ENCODE results near the gene STMP1.

Gene STMP1

GRCh38 chr7:135645296-135645904, 16.9 kb upstream of the STMP1 start:
- H3K27me3 ChIP-seq (ENCODE audit: control insufficient read depth in 2 of 2, insufficient read depth in 2 of 2, low read length in 2 of 2) = no peaks in the 10 kb centered on the region
- H3K9me3 ChIP-seq (ENCODE audit: control insufficient read depth in 2 of 2, low read length in 2 of 2) = no peaks in the 10 kb centered on the region
- no peak overlapping the region for H3K9ac ChIP-seq (ENCODE audit: low read depth in 1 of 2, low read length in 2 of 2)
- no peak overlapping the region for H3K27ac ChIP-seq (ENCODE audit: low read depth in 2 of 2, low read length in 2 of 2)
- H3K4me3 ChIP-seq (ENCODE audit: low read length in 2 of 2) = no peak overlapping the region
- no peaks in the 10 kb centered on the region for H3K4me1 ChIP-seq (ENCODE audit: control insufficient read depth in 2 of 2, insufficient read depth in 2 of 2, low read length in 2 of 2)
- H3K36me3 ChIP-seq (ENCODE audit: control insufficient read depth in 2 of 2, insufficient read depth in 2 of 2, low read length in 2 of 2) = peaks cover 34 to 36% of the 10 kb centered on the region in 2 donors

- no peaks in the 10 kb centered on the region for H3K9me3 ChIP-seq (ENCODE audit: control insufficient read depth in 2 of 2, low read length in 2 of 2)
- no peaks in the 10 kb centered on the region for H3K4me1 ChIP-seq (ENCODE audit: control insufficient read depth in 2 of 2, insufficient read depth in 2 of 2, low read length in 2 of 2)
- no peak overlapping the region for H3K9ac ChIP-seq (ENCODE audit: low read depth in 1 of 2, low read length in 2 of 2)
- no peak overlapping the region for H3K27ac ChIP-seq (ENCODE audit: low read depth in 2 of 2, low read length in 2 of 2)
- no peak overlapping the region for H3K4me3 ChIP-seq (ENCODE audit: low read length in 2 of 2)
- H3K27me3 ChIP-seq (ENCODE audit: control insufficient read depth in 2 of 2, insufficient read depth in 2 of 2, low read length in 2 of 2) = no peaks in the 10 kb centered on the region
- peaks cover 36 to 37% of the 10 kb centered on the region in 2 donors for H3K36me3 ChIP-seq (ENCODE audit: control insufficient read depth in 2 of 2, insufficient read depth in 2 of 2, low read length in 2 of 2)
Measured at GRCh38 chr7:135647755-135648154, 14.6 kb upstream of the STMP1 start.

GRCh38 chr7:135648235-135648634, 14.1 kb upstream of the STMP1 start:
- Histone ChIP-seq H3K27ac (ENCODE audit: low read depth in 2 of 2, low read length in 2 of 2) (no peak overlapping the region), H3K9ac (ENCODE audit: low read depth in 1 of 2, low read length in 2 of 2) (no peak overlapping the region), H3K36me3 (ENCODE audit: control insufficient read depth in 2 of 2, insufficient read depth in 2 of 2, low read length in 2 of 2) (peaks cover 33% of the 10 kb centered on the region in 2 donors), H3K4me1 (ENCODE audit: control insufficient read depth in 2 of 2, insufficient read depth in 2 of 2, low read length in 2 of 2) (no peaks in the 10 kb centered on the region), H3K27me3 (ENCODE audit: control insufficient read depth in 2 of 2, insufficient read depth in 2 of 2, low read length in 2 of 2) (no peaks in the 10 kb centered on the region), H3K9me3 (ENCODE audit: control insufficient read depth in 2 of 2, low read length in 2 of 2) (no peaks in the 10 kb centered on the region), H3K4me3 (ENCODE audit: low read length in 2 of 2) (no peak overlapping the region)

- no peak overlapping the region for H3K27ac ChIP-seq (ENCODE audit: low read depth in 2 of 2, low read length in 2 of 2)
- H3K36me3 ChIP-seq (ENCODE audit: control insufficient read depth in 2 of 2, insufficient read depth in 2 of 2, low read length in 2 of 2) = peaks cover 13 to 16% of the 10 kb centered on the region in 2 donors
- no peaks in the 10 kb centered on the region for H3K27me3 ChIP-seq (ENCODE audit: control insufficient read depth in 2 of 2, insufficient read depth in 2 of 2, low read length in 2 of 2)
- no peaks in the 10 kb centered on the region for H3K9me3 ChIP-seq (ENCODE audit: control insufficient read depth in 2 of 2, low read length in 2 of 2)
- no peak overlapping the region for H3K9ac ChIP-seq (ENCODE audit: low read depth in 1 of 2, low read length in 2 of 2)
- no peak overlapping the region for H3K4me3 ChIP-seq (ENCODE audit: low read length in 2 of 2)
- no peaks in the 10 kb centered on the region for H3K4me1 ChIP-seq (ENCODE audit: control insufficient read depth in 2 of 2, insufficient read depth in 2 of 2, low read length in 2 of 2)
Measured at GRCh38 chr7:135650831-135651573, 11.3 kb upstream of the STMP1 start.

- Histone ChIP-seq H3K4me1 (ENCODE audit: control insufficient read depth in 2 of 2, insufficient read depth in 2 of 2, low read length in 2 of 2) (no peaks in the 10 kb centered on the region), H3K4me3 (ENCODE audit: low read length in 2 of 2) (no peak overlapping the region), H3K27ac (ENCODE audit: low read depth in 2 of 2, low read length in 2 of 2) (no peak overlapping the region), H3K9ac (ENCODE audit: low read depth in 1 of 2, low read length in 2 of 2) (no peak overlapping the region), H3K36me3 (ENCODE audit: control insufficient read depth in 2 of 2, insufficient read depth in 2 of 2, low read length in 2 of 2) (peaks cover 4 to 5% of the 10 kb centered on the region in 2 donors), H3K27me3 (ENCODE audit: control insufficient read depth in 2 of 2, insufficient read depth in 2 of 2, low read length in 2 of 2) (no peaks in the 10 kb centered on the region), H3K9me3 (ENCODE audit: control insufficient read depth in 2 of 2, low read length in 2 of 2) (no peaks in the 10 kb centered on the region)
Measured at GRCh38 chr7:135653340-135654080, 8.8 kb upstream of the STMP1 start.

- Histone ChIP-seq H3K9ac (ENCODE audit: low read depth in 1 of 2, low read length in 2 of 2) (no peak overlapping the region), H3K9me3 (ENCODE audit: control insufficient read depth in 2 of 2, low read length in 2 of 2) (no peaks in the 10 kb centered on the region), H3K4me3 (ENCODE audit: low read length in 2 of 2) (no peak overlapping the region), H3K27me3 (ENCODE audit: control insufficient read depth in 2 of 2, insufficient read depth in 2 of 2, low read length in 2 of 2) (no peaks in the 10 kb centered on the region), H3K36me3 (ENCODE audit: control insufficient read depth in 2 of 2, insufficient read depth in 2 of 2, low read length in 2 of 2) (no peaks in the 10 kb centered on the region), H3K4me1 (ENCODE audit: control insufficient read depth in 2 of 2, insufficient read depth in 2 of 2, low read length in 2 of 2) (peaks cover 5 to 8% of the 10 kb centered on the region in 2 donors), H3K27ac (ENCODE audit: low read depth in 2 of 2, low read length in 2 of 2) (no peak overlapping the region)
Measured at GRCh38 chr7:135658564-135658963, 3.8 kb upstream of the STMP1 start.

- no peak overlapping the region for H3K9ac ChIP-seq (ENCODE audit: low read depth in 1 of 2, low read length in 2 of 2)
- no peak overlapping the region for H3K27ac ChIP-seq (ENCODE audit: low read depth in 2 of 2, low read length in 2 of 2)
- H3K27me3 ChIP-seq (ENCODE audit: control insufficient read depth in 2 of 2, insufficient read depth in 2 of 2, low read length in 2 of 2) = no peaks in the 10 kb centered on the region
Measured at GRCh38 chr7:135659159-135659846, 3.0 kb upstream of the STMP1 start.

GRCh38 chr7:135661311-135662122, 797 bp upstream of the STMP1 start:
- Histone ChIP-seq H3K4me3 (ENCODE audit: low read length in 2 of 2) (peak overlapping the region; percentile 92 to 96), H3K36me3 (ENCODE audit: control insufficient read depth in 2 of 2, insufficient read depth in 2 of 2, low read length in 2 of 2) (no peaks in the 10 kb centered on the region), H3K4me1 (ENCODE audit: control insufficient read depth in 2 of 2, insufficient read depth in 2 of 2, low read length in 2 of 2) (peaks cover 8 to 9% of the 10 kb centered on the region in 2 donors), H3K9me3 (ENCODE audit: control insufficient read depth in 2 of 2, low read length in 2 of 2) (no peaks in the 10 kb centered on the region), H3K27me3 (ENCODE audit: control insufficient read depth in 2 of 2, insufficient read depth in 2 of 2, low read length in 2 of 2) (no peaks in the 10 kb centered on the region), H3K27ac (ENCODE audit: low read depth in 2 of 2, low read length in 2 of 2) (peak overlapping the region; percentile 89 to 91), H3K9ac (ENCODE audit: low read depth in 1 of 2, low read length in 2 of 2) (peak overlapping the region; percentile 80 to 95)

More at GRCh38 chr7:135659159-135659846, 3.0 kb upstream of the STMP1 start:
- peaks cover 8 to 9% of the 10 kb centered on the region in 2 donors for H3K4me1 ChIP-seq (ENCODE audit: control insufficient read depth in 2 of 2, insufficient read depth in 2 of 2, low read length in 2 of 2)
- H3K4me3 ChIP-seq (ENCODE audit: low read length in 2 of 2) = no peak overlapping the region
- no peaks in the 10 kb centered on the region for H3K36me3 ChIP-seq (ENCODE audit: control insufficient read depth in 2 of 2, insufficient read depth in 2 of 2, low read length in 2 of 2)
- H3K9me3 ChIP-seq (ENCODE audit: control insufficient read depth in 2 of 2, low read length in 2 of 2) = no peaks in the 10 kb centered on the region

- no peaks in the 10 kb centered on the region for H3K36me3 ChIP-seq (ENCODE audit: control insufficient read depth in 2 of 2, insufficient read depth in 2 of 2, low read length in 2 of 2)
- no peaks in the 10 kb centered on the region for H3K27me3 ChIP-seq (ENCODE audit: control insufficient read depth in 2 of 2, insufficient read depth in 2 of 2, low read length in 2 of 2)
- H3K9ac ChIP-seq (ENCODE audit: low read depth in 1 of 2, low read length in 2 of 2) = peak overlapping the region; percentile 80 to 95
Measured at GRCh38 chr7:135662123-135662372, 266 bp upstream of the STMP1 start.

More at GRCh38 chr7:135662123-135662372, 266 bp upstream of the STMP1 start:
- H3K4me1 ChIP-seq (ENCODE audit: control insufficient read depth in 2 of 2, insufficient read depth in 2 of 2, low read length in 2 of 2) = peaks cover 8 to 9% of the 10 kb centered on the region in 2 donors
- H3K27ac ChIP-seq (ENCODE audit: low read depth in 2 of 2, low read length in 2 of 2) = peak overlapping the region; percentile 89 to 91
- H3K4me3 ChIP-seq (ENCODE audit: low read length in 2 of 2) = peak overlapping the region; percentile 92 to 96
- H3K9me3 ChIP-seq (ENCODE audit: control insufficient read depth in 2 of 2, low read length in 2 of 2) = no peaks in the 10 kb centered on the region

Measured in mucosa of rectum (tissue), 2 donors.